HG02943 (cell line): Measurements from ENCODE around the gene PPFIBP2.

Experiments used
- ATAC-seq: cut with Tn5 transposase; IDR thresholded peaks from one replicate; pipeline ENCODE4 v1.9.1; 2021; ENCODE audit warnings: mild to moderate bottlenecking, low read depth, moderate library complexity; ENCODE audit not compliant: unreplicated experiment

PPFIBP2 gene

DNA sequence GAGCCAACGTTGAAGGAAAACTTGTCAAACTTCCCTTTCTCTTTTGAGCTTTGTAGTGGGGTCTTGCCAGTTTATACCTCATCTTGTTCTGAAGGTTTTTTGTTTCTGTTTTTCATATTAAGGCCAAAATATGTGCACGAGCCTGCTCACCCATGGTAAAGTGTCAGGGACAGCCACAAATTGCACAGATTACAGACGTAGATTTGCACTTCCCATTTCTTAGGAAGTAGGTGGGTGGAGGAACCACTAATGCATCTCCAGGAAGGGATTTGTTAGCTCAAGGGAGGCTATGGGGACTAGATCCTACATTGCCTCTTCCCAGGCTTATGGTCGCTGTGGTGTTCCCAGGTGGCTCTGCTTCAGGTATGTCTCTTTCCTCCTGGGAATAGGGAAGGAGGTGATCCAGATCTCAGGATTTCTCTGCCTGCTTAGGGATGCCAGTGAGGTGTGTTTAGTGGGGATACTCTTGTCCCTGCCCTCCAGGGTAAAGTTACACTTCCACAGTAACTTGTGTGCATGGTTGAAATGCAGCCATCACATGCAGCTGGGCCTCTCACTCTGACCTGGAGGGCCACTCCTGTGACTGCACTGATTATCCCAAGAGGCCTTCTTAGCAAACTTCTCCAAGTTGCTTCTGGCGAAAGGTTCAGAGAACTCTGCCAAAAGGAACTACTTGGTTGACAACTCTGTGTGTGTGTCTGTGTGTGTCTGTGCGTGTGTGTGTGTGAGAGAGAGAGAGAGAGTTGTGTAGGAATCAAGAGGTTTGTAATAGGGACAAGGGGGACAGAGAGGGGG, 9.8 kb downstream of the PPFIBP2 start:
- ATAC-seq = no peak

DNA sequence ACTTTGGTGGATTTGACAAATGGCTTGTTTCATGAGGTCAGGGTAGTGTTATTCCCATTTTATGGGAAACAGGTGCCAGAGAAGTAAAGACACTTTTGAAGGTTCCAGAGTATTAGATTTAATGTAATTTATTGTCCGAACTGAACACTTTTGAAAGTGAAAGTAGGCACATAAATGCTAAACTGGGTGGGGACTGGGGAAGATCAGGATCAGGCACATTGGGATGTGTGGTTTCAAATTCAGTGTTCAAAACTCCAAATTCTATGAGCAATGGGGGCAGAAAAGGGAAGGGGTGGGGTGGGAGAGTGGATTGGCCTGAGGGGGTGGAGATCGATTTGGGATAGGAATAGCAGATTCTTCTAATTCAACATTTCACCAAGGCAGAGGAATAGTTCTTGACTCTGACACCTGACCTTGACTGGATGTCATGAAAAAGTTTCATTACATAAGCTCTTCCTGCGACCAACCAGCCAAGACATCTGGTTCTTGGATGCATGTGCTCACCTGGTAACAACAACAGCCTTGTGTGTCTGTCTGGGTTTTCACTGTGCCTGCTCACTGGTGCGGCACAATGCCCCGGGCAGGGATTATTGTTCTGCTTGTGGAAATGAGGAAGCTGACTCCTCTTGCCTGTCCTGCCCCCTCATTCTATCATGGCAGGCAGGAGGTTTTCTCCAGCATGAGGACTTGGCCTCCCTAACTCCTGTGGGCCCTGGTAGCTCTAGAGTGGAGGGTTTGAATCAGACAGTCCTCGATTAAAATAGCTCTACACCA, 10.8 kb downstream of the PPFIBP2 start:
- ATAC-seq = no peak

DNA sequence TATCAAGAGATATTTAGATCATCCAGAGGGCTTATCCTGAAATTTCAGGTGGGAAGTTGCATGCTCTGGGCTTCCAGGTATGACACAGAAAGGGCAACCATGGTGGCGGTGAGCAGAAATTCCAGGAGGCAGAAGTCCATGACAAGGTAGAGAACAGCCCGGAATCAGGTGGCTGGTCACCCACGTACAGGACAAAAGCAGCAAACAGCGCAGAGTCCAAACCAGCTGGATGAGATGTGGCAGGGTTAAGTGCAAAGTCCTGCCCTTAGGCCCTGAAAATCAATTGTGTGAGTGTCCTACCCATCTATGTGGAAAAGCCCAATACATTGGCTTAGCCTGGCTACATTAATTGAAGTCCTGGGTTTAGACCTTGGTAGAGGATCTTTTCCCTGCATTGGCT, 11.6 kb downstream of the PPFIBP2 start:
- ATAC-seq = no peak

DNA sequence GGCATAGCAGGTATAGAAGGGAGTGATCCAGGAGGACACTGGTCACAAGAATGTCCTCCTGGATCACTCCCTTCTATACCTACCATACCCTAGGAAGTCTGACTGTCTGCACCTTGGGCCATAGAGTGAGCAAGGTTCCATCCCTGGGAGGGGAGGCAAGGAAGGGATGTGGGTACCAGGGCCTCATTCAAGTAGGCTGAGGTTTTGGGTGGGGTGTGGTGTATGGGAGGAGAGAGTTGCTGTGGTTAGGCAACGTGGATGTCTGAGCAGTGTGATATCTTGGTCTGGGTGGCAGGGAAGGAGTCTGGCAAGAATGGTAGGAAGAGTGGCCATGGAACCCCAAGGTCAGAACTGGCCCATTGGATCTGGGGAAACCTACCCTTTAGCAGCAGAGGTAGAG, 13.2 kb downstream of the PPFIBP2 start:
- no peak for ATAC-seq

DNA sequence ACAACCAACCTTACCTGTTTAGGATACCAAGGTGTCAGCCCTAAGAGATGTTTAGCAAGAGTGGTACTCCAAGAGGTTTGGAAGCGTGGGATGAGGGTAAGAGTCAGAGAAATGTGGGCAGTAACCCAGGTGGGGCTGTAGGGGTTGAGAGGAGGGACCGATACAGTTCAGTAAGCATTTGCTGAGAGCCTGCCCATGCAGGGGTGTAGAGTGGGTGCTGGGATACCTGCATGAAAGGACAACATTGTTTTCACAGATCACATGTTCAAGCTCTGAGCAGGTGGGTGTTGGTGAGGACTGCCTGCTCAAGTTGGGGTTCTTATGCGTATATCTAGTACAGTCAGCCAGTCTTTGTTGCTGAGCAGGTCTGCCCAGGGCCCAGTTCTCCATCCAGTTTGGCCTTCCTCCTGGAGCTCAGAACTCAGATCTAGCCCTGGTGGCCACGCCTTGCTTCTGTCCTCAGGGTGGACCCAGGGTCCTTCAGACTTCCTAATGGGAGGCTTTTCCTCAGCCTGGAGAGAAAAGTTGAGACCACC, 14.8 kb downstream of the PPFIBP2 start:
- no peak for ATAC-seq

DNA sequence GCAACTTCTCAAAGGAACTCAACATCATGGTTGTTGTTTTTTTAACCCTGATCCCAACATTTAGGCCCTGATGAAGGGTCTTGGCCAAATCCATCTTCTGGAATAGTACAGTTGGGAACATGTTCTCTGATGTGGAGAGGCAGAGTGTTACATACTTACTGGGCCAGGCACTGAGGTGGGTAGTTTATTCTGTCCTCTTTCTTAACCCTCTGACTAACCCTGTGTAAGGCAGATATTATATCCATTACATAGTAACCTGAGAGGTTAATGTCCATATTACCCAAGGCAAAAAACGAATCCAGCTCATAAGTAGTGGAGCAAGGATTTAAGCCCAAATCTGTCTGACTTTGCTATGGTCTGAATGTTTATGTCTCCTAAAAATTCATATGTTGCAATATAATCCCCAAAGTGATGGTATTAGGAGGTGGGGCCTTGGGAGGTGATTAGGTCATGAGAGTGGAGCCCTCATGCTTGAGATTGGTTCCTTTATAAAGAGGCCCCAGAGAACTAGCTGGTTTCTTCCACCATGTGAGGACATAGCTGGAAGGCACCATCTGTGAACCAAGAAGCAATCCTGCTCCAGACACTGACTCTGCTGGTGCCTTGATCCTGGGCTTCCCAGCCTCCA, 16.3 kb downstream of the PPFIBP2 start:
- no peak for ATAC-seq

DNA sequence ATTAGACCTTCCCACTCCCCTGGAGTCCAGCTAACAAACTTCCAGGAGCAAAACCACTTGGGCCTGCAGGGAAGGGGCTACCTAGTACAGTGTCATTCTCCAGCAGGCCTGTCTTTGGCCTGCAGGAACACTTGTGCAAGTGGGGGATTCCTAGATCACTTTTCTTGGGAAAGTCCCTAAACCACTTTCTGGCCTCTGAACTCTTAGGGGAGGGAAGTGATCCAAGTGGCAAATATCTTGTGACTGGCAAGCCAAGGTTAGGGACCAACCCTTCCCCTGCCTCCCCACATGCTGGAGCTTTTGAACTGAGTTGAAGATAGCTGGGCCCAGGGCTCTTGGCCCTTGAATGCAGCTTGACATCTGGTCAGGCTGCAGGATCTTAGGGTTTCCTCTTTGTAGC, 17.2 kb downstream of the PPFIBP2 start:
- no peak for ATAC-seq

DNA sequence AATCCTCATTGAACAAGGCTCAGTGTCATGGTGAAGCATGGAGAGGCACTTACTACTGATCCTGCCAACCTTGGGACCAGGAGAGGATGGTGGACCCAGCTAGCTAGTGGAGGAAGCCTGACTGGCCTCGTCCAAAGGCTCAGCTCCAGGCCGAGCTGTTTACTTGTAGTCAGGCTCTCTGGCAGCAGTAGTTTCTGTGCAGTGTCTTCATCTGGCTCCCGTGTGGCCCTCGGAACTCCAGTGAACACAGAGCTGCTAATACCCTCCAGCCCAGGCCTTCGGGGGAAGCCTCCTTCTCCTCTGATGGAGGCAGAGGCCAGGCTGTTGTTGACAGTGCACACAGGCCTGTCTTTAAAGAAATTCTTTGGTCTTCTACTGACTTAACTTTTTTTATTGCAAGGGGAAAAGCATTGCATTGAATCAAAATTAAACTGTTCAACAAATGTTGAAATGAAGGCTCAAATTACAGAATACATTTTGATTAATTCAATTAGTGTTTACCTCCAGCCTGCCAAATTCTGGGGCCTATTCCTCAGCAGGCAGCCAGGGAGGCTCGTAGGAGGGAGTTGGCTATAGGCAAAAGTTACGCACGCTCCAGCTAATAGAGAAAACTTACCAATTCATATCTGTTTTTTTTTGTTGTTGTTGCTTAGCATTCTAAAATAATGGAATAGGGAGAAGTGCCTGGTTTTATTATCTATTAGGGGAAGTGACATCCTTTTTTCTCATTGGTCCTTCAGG, 18.8 kb downstream of the PPFIBP2 start:
- ATAC-seq = no peak

DNA sequence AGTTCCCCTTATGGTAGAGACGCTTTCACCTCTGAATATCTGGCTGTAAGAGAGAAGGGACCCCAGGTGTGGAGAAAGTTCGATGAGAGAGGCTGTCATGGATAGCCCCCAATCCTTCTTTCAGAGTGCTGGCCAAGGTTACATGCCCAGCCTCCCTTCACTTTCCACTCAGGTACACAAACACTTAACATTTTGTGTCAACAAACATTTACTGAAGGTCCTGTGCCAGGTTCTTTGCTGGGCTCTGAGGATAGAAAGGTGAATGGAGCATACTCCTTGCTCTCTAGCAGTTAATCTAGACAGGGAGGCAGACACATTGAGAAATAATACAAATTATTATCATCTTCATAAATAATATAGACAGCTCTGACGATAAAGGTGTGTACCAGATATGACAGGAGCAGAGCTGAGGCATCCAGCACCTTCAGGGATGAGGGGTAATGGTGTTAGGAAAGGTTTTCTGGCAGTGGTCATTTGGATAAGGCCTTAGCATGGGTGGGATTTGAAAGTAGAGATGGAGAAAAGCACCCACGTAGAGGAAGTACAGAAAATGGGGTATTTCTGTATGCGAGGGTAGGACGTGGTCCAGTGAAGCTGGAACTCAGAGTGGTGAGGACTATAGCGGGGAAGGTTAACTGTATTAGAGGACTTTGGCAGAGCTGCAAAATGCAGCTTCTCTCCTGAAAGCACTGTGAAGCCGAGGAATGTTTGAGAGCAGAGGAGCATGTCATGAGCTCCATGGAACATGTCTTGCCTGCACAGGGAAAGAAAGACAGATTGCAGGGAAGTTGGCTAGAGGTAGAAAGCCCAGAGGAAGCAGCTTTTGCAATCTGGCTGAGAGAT, 19.6 kb downstream of the PPFIBP2 start:
- peak; percentile 2 for ATAC-seq

DNA sequence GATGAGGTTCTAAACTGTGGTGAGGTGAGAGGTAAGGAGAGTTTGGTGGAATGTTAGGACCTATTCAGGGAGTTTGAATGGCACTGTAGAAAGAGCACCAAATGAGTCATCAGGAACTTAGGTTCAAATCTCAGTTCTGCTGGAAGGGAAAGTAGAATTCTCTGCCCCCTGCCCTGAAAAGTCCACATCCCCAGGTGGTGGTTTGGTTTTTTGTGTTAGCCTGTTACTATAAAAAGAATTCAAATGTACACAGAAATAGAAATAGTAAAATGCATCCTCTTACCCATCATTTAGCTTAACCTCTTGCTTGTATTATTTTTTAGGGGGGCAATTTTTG, 20.2 kb downstream of the PPFIBP2 start:
- peak; percentile 51 for ATAC-seq

DNA sequence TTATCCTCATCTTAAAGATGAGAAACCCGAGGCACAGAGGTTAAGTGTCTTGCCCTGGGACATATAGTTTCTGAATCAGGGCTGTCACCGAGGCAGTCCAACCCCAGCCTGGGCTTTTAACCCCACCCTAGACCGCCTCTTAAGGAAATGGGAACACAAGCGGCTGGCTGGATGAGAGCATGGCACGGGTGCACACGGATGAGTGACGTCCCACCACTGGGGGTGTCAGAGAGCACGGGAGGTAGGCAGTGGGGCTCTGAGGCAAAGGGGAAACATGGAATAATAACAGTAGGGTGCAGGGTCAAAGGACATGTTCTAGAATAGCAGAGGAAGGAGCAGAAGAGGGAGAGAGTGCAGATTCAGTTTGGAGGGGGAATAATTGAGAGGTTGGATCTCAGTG, 22.3 kb downstream of the PPFIBP2 start:
- no peak for ATAC-seq

DNA sequence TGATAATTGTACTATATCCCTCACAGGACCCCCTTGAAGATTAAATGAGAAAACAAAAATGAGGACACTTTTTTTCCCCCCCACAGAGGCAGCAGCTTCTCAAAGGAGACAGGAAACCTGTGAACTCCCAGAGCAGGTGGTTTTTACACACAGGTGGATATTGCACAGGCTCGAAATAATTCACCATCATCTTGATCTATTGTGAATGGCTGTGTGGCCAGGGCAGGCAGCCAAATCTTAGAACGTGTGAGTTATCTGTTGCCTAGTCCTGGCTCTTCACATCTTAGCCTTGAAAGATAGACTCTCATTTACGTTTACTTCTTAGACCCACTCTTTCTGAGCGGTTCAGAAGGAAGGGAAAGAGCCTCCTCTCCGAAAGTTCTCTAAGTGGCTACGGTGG, 23.5 kb downstream of the PPFIBP2 start:
- no peak for ATAC-seq

DNA sequence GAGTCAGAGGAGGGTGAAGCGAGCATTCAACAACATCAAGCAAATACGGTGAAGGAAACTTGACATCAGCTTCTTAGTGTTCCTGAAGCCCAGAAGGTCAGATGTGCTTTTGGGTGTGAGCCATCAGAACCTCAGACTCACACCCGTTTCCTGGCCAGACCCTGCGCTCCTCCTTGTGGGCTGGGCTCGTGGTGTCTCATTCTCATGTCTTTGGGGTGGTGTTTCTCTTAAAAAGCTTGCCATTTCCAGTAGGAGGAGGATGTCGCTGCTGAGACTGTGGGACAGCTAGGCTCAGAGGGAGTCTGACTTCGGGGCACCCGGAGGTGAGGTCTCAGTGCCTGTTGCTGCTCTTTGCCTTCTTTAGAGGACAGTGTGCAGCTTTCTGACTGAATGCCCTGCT, 24.2 kb downstream of the PPFIBP2 start:
- ATAC-seq = no peak

DNA sequence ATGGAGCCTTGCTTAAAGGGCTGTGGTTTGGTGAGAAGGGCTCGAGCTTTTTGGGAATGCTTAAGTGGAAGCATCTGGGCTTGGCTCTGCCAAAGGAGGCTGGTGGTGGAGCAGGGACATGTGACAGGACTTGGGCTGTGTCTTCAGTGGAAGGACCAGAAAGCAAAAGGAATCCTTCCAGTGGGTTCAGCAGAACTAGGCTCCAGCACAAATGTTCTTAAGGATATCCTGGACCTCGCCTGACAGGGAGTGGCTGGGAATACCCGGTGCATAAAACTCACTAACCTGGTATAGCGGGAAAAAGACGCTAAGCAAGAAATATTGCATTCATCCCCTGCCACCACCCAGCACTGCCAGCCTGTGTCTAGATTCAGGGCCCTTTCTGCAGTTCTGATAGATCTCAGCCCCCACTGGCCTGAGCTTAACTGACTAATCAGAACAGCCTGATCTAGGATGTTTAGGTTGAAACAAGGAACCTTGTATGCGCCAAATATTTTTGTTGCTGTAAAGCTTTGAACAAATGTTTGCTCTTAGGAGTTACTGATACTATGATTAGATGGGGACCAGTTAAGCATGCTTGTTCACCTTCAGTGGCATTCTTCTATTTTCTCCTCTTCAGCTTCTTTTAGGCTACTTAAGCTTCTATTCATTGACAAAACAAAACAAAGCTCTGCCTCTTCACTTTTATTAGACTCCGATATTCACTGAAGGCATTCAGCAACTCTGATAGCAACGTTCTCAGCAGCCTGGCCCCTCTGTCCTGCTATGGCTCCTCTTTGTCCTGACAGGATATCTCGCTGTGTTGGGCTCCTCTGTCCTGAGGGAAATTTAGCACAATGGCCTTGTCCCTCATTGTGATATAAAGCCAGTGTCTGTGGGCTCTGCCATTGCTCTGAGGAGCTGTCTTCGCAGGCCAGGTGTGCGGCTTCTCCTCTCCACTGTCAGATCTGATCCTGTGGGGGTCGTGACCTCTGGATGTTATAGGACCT, 25.0 kb downstream of the PPFIBP2 start:
- ATAC-seq = no peak

DNA sequence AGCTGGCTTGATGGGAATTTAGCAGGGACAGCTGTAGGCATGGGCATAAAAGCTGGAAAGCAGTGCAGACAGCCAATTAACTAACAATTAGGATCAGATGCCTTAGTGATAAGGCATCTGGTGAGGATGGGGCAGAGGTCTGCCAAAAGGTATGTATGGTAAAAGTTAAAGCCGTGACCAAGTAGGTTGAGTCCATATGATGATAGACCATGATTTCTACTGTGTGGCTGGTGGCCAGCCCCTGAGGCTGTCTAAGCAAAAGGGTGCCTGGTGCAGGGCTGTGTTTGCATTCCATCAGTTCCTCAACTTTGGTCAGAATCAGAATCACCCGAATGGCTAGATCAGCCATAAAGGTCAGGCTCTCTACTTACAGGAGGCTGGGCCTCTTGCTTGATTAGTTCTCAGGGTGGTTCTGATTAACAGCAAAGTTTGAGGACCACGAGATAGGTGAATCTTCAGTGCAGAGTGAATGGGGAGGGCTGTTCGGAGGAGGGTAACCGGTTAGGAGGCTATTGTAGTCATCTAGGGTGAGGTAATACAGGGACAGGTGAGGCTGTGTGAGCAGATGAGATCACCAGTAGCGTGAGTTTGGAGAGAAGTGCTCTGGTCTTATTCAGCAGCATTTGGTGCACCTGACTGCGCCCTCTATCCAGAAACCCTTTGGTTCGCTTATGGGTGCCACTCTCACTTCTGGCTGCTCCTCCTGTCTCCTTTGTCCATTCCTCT, 27.2 kb downstream of the PPFIBP2 start:
- ATAC-seq = no peak

DNA sequence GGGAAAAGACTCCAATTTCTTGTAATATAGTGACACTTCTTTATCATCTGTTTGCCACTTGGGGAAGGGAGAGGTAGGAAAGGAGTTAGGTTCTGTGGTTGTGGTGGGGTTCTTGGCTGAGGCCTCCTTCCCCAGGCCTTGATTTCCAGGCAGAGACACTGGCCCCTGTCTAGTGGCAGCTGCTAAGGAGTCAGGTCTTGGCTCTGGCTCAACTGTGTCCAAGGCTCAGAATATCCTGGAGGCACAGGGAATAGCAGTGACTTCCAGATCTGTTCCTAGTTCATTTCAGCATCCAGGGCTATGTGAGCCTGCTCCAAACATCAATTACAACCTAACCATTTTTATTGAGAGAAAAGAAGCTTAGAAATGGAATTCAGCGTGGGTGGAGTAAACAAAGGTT, 29.5 kb downstream of the PPFIBP2 start:
- no peak for ATAC-seq

DNA sequence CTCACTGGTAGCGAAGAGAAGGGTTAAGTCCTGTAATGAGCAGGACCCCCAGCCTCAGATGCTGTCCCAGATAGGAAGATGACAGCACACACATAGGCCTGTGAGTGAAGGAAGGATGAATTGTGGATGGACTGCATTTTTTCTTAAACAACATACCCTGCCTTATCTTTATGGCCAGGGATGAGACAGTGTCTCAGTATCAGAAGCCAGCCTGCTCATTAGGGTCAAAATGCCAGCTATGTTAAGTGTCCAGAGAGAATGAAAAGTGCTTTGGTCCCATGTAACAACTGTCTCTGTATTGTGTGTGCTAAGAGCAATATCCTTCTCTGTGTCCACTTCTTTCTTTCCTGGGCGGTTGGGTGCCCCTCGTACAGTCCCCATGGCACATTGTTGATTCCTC, 30.2 kb downstream of the PPFIBP2 start:
- ATAC-seq = no peak

DNA sequence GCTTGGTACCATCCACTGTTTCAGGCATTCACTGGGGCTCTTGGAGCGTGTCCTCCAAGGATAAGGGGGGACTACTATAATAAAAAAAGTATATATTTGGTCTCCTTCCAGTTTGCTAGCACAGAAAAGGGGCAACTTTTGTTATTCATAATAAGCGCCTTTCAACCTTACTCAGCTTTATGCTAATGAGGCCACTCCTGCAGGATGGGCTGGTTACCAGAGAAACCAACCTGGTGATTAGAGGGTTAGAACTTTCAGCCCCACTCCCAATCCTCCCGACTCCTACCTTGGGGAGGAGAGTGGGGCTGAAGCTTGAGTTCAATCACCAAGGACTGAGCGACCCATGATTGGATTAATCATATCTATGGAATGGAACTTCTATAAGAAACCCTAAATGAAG, 31.8 kb downstream of the PPFIBP2 start:
- ATAC-seq = no peak
